SHP77 treated with DMSO at 0.1 percent for 48 hours (cell line): ENCODE measurements around the gene P2RY2.

ENCODE experiments used
- DNase-seq: peaks from one replicate; lab custom pipeline; 2025; lab: John Stamatoyannopoulos, UW

P2RY2 gene

DNA sequence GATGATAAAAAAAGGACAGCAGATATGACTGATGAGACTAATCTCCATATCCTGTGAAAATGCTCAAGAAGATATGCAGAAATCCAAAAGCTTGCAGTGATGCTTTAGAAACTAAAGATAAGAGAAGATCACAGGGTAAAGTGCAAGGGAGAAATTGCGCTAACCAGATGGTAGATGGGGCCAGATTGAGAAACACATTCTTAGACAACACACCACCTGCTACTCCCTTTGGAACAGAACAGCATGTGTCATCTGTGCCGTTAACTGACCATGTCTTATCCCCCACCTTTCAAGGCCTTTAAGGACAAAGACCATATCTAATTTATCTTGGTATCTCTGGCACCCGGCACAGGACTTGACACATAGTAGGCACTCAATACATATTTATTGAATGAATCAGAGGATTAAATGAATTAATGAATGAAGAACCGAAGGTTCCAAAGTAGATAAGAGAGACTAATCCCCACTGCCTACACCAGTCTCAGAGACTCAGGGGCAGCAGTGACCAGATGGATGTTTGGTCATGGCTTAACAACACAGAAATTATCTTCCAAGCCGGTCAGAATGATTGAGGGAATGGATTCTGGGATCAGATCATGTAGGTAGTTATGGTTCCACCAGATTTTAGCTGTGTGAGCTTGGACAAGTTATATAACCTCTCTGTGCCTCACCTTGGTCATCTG is 12.3 kb upstream of the P2RY2 start:
- DNase-seq: no peak

DNA sequence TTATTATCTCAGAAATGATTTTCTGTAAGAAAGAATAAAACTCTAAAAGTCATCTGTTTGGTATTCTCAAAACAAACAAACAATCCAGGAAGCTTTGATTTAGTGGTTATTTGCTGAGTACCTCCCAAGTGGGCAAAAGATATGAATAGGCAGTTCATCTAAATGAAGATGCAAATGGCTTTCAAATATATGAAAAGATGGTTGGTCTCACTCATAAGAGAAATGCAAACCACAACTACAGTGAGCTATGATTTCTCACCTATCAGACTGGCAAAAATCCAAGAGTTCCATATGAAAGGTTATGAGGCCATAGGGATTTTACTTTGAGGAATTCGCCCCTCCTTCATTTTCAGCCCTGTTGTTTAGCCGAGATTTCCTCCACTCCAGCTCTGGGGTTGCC is 11.3 kb upstream of the P2RY2 start:
- DNase-seq: no peak

DNA sequence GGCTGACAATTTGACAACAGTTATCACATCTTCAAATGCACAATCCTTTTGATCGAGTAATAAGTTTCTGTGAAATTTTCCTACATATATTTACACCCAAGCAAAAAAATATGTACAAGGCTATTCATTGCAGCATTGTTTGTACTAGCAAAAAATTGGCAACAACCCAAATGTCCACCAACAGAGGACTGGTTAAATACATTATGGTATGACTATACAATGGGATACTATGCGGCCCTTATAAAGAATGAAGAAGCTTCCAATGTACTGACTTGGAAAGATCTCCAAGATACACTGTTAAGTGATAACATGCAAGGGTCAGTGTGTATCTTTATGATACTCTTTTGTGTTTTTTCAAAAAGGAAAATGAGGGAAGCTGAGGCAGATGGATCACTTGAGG is 8.2 kb upstream of the P2RY2 start:
- no peak for DNase-seq

DNA sequence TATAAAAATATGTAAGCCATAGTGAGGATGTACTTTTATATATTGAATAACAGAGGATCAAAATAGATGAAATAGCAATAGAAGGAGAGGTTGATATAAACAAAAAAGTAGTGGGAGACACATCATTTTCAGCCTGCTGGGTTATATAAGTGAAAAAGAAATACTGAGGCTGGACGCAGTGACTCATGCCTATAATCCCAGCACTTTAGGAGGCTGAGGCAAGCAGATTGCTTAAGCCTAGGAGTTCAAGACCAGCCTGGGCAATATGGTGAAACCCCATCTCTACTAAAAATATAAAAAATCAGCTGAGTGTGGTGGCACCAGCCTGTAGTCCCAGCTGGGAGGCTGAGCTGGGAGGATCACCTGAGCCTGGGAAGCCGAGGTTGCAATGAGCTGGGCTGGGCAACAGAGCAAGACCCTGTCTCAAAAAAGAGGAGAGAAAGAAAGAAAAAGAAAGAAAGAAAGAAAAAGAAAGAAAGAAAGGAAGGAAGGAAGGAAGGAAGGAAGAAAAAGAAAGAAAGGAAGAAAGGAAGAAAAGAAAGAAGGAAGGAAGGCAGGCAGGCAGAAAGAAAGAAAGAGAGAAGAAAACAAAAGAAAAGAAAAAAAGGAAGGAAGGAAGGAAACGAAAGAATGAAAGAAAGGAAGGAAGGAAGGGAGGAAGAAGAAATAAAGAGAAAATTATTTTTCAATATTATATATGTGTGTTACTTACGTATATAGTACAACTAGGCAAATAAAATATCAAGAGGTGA is 7.0 kb upstream of the P2RY2 start:
- no peak for DNase-seq

DNA sequence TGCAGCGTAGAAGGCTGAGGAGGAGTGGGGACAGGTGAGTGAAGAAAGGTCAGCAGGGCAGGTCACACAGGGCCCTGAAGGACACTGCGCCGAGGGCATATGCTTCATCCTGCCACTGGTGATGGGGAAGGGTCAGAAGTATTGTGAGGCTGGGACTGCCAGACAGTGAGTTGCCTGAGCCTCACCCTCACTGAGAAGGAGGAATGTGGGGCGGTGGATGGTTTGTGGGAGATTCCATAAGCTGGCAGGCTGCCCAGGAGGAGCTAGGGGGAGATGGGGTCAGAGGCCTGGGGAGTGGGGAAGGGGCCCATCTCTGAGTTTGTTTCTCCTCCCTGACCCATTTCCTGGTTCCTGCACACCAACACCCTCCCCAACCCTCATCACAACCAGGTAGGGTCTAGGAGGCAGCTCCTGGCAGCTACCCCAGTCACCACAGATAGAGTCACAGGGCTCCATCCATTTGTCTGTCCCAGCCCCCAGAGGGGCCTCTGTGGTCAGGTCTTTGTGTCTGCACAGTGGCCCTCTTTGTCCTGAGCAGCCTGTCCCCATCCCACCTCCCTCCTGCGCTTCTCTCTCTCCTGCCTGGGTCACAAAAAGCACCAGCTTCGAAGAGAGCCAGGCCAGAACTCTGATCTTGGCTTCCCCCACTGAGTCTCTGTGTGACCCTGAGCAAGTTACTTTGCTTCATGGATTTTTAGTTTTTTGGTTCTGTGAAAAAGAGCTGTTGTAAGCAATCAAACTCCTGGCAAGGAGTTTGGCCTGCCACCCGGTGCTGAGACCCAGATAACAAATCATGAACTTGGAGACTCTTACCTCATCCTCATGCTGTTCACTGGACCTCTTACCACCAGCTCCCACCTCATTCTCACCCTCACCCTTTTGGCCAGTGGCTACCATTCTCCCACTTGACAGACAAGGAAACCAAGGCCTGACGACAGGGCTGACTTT is 4.6 kb upstream of the P2RY2 start:
- no peak for DNase-seq

DNA sequence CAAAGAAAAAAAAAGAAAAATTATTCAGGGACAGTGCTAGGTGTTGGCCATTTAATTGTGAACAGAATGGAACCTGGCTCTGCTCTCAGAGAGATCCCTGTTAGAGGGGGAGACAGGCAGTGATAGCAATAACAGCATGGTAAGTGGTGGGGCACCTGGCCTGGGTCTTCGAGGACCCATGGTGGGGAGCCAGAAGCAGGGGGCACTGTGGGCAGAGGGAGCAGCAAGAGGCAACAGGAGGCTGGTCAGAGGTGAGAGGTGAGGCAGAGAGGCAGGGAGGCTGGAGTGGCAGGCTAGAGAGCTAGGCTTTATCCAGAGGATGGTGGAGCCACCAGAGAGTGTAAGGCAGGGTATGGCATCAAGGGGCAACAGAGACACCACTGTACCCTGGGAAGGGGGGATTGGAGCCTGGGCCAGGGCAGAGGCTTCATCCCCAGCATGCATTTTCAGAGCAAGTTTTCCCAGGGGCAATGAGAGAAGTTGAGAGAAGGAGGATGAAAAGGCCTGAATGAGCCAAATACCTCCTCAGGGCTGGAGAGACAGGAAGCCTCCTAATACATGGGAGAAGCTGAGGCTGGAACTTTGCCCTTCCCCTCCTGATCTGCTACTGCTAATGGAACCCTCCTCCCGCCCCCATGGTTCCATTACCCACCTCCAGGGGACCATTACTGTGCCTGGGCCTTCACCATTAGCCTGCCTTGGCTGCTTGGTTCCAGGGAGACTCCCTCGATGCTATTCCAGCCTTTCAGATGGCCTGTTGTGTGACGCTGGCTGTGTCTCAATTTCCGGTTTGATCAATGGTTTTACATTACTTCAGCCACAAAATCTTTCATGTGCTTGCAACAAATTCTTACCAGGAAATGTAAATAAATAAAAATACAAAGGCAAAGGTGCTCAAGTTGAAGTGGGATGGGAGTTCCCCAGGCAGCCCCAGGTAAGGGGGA is 2.6 kb upstream of the P2RY2 start:
- no peak for DNase-seq

DNA sequence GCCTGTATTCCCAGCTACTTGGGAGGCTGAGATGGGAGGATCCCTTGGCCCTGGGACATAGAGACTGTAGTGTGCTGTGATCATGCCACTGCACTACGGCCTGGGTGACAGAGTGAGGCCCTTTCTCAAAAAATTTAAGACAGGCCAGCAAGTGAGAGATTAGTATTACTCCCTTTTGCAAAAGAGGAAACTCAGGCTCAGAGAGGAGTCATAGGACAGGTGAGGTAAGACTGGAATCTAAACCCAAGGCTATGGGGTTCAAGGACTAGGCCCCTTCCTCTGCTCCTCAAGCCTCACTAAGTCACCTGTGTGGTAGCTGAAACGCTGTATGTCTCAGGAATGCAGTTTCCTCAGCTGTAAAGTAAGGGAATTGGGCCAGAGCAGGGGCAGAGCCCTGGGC is 1.6 kb upstream of the P2RY2 start:
- DNase-seq: no peak

DNA sequence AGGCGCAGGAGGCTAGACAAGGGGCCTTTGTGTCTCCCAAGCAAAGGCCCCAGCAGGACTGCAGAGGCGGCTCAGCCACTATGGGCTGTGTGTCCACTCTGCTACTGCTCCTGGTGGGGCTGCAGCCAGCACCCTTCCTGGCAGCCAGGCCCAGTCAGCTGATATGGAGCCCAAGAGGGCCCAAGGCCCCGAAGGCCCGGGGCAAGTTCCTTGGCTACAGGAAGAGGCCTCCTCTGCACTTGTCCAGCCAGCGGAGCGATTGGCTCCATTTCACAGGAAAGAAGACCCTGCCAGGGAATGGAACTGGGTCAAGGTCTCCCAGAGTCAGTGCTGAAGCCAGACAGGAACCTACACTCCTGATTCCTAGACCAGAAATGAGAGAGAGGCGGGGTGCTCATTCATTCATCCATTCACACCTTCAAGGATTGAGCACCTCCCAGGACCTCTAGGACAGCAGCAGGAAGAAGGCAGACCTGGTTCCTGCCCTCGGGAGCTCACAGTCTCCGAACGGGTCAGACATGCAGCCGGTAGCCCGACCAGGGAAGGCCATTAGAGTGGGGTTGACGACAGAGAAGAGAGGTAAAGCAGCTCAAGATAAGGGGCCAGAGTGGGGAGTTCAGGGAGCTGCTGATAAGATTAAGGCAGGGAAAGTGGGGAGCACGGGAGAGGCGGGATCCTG is 811 bp upstream of the P2RY2 start:
- no peak for DNase-seq

DNA sequence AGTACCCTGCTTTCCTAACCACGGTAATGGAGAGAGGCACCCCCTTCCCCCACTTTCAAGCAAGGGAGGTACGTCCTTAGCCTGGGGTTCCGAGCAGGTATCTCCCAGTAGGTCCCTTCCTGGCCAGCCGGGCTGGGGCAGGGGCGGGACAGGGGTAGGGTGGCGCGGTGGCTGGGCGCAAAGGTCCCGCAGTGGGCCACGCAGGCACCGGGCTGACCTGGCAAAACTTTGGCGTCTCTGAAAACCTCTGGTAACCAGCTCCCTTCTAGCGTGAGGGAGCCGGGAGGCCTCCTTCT is 323 bp upstream of the P2RY2 start:
- DNase-seq: no peak

DNA sequence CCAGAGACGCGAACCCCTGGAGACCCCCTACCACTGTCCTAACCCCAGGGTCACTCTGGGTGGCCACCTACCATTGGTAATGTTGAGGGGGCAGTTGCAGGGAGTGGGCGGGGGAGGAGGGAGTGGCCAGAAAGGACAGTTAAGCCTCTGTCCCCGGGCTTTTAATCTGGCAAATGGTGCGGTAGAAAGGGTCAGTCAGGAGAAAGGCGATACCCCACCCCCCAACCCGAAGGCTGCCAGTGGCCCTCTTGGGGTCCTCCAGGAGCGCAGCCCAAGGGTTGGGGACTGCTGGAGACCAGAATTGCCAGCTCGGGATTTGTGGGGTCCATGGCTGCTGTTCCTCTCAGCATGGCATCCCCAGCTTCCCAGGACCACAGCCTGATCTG is 742 bp downstream of the P2RY2 start:
- DNase-seq: no peak

DNA sequence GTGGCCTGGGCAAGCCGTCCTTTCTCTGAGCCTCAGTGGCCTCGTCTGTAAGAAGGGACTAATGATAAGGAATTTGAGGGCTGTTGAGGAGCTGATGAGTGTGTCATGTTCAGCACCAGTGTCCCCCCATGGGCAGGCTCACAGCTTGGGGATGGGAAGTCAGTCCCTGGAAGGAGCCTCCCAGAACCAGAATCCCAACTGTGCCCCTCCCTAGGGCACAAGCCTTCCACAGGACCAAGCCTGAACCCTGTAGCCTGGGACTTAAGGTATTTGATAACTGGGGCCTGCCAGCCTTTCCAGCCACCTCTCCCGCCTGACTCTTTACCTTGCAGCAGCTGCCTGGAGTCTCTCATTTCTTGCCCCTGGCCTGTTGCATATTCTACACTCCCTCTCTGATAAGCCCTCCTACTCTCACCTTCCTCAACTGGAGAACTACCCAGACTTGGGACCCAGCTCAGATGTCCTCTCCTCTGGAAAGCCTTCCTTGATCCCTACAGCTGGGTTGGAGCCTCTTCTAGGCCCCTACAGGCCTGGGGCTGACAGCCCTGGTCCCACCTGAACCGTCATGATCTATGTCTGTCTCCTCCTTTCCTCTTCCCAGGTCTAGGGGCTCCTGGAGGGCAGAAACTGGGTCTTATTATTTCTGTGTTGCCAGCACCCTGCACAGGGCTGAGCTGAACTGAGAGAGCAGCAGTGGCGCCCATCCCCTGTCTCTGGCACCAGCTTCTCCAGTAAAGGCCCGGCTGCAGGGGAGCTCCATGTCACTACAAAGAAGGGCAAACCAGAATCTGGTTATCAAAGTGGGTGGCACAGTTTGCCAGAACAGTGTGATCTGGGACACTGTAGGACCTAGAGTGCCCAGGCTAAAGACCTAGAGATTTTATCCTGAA is 1.6 kb downstream of the P2RY2 start:
- no peak for DNase-seq

DNA sequence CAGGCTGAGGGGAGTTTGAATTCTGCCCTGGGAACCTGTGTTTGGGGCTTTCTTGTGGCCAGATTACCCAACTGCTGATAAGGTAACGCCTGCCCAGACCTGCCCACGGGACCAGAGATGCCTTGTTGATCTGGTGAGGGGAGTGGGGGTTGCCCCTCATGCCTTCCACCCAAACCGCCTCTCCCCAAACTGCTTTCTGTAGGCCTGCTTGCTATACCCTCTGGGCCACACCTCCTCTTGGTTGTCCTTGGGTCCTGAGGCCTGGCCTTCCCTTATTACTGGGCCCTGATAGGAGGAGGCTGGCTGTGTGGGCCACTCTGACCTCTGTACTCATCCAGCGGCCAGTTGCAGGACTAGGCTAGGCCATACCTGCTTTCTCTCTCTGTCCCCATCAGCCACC is 3.4 kb downstream of the P2RY2 start:
- no peak for DNase-seq

DNA sequence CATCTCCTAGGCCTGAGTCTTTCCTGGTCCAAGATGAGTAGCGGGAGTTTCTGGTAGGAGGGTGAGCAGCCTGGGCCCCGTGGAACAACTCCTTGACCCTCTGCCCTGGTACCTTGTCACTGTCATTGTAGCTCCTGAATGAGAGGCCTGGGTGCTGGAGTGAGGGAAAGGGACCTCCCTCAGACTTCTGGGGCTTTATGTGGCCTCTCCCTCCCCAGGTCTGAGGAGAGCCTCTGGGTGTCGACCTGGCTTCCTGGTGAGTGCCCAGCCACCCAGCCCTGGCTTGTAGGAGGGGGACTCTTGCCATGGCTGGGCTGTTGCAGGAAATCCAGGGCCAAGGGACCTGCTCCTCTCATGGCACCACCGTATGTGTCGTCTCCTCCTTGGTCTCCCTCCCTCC is 3.9 kb downstream of the P2RY2 start:
- no peak for DNase-seq

DNA sequence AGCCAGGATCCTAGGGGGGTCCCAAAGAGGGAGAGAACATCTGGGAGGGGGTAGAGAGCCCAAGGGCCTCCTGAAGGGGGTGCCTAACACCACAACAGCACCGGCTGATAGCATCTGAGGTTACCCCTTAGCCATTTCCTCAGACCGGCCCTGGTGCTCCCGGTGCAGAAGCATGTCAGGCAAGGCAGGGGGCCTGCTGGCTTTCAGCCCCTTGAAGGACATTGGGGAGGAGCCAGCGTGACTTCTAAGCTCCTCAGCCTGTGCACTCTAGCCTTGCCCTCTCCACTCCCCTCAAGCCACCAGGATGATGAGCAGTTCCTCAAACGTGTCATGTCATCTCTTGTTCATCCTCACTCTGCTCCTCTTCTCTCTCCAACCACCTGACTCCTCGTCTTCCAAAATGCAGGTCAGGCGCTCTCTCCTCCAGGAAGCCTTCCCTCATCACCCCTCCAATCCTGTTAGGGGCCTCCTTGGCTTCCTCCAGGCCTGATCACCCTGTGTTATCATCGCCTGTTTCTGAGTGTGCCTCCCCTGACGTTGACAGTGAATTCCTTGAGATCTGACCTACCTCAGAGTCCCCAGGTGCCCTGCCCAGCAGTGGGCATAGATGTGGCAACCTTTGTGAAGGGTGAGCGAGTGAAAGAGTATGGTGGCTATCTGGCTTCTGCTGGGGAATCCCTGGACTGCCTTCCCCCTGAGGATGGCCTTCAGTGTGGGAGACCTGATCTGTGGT is 6.1 kb downstream of the P2RY2 start:
- DNase-seq: no peak

DNA sequence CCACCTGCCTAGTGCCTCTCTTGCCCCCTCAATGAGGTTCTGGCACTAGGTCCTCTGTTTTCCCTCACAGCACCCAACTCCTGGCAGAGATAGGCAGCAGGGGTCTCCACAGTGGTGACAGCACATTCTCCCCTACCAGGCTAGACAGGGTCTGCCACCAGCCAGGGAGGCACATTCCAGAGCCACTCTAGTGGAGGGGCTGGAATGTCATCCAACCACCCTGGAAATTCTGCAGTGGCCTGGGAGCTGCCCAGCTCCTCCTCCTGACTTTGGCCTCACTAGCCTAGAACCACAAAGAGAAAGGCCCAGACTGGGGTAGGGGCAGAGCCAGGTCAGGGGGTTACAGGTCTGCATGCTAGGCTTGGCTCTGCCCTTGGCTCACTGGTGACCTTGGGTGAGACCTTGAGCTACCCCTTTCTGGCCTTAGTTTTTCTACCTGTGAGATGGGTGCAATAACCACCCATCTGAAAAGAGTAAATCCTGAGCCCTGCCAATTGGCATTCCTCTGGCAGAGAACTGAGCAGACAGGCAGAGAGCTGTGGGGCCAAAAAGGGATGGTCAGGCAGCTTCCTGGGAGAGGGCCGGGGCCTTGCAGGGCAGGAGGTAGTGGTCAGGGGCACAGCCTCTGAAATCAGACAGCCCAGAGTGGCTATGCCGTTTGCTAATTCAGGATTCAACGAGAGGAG is 7.1 kb downstream of the P2RY2 start:
- no peak for DNase-seq

DNA sequence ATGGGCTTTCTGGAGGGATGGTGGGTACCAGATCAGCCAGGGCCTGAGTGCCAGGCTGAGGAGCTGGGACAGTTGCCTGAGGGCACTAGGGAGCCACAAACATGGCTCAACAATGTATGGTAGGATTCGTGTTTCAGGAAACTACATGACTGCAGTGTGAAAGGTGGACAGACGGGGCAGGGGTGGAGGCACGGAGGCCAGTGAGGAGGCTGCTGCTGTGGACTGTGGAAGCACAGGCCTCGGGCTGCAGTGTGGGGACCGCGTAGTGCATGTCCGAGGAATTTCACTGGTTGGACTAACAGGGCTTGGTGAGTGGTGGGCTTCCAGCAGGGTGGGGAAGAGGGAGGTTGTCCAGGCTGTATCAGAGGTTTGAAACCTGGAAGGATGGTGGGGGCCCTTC is 7.8 kb downstream of the P2RY2 start:
- no peak for DNase-seq

DNA sequence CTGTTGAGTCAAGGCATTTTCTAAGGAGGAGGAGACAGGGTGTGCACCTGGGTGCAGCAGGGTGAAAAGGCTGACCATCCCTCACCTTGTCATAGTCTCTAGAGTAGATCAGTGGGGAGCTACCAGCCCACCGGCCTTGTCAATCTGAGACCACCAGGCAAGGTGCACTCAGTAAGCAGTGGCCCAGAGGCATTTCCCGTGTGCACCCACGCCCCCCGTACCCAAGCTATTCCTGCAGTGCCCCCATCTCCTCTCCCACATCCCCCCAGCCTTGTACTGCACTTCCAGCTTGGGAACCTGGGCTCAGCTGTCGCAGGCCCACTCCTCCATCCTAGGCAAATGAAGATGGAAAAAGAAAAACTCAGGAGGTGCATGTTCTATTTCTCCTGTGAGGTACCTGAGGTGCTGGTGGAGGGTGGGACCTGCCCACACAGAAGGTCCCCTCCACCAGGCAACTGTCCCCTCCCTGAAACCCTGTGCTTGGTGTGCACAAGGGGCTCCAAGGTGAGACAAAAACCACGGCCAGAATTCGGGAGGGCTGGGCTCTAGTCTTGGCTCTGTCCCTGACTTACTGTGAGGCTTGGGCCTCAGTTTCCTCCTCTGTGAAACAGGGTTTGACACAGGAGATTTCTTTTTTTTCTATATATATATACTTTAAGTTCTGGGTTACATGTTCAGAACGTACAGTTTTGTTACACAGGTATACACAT is 8.4 kb downstream of the P2RY2 start:
- no peak for DNase-seq

DNA sequence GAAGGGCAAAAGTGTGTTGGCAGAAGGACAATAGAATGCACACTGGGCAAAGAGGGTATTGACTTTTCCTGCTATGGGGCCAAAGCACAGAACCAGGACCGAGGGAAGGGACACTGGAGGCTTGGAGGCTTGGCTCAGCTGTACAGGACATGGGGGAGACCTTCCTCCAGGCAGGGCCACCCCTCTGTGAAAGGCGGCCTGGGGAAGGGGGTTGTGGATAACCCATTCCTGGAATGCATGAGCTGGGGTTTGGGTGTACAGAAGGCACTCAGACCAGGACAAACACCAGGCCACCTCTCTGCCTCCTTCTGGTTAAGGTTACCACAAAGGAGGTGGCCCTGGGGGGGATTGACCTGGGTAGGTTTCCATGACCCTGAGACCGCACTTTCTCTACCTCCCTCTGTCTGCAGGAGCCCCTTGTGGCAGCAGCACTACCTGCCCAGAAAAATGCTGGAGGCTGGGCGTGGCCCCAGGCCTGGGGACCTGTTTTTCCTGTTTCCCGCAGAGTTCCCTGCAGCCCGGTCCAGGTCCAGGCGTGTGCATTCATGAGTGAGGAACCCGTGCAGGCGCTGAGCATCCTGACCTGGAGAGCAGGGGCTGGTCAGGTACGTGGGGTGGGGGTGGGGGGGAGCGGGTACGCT is 9.6 kb downstream of the P2RY2 start:
- no peak for DNase-seq
